OCI-M1 (cell line): Measurements from ENCODE around the gene USP6NL.
A peak's percentile ranks its signal among the peaks of the same experiment; 100 is the strongest.

Experiments used
- DNase-seq: peaks from one replicate; lab custom pipeline; 2025; lab: John Stamatoyannopoulos, UW

USP6NL gene

GRCh38 chr10:11479300-11479699 lies 132.2 kb downstream of the USP6NL start:
- no peak for DNase-seq

GRCh38 chr10:11478807-11479206 lies 132.6 kb downstream of the USP6NL start:
- DNase-seq: no peak

- no peak for DNase-seq
Observed at GRCh38 chr10:11475831-11476434, 135.5 kb downstream of the USP6NL start.

- DNase-seq: no peak
Observed at GRCh38 chr10:11473128-11473760, 138.2 kb downstream of the USP6NL start.

- peak; percentile 74 for DNase-seq
Observed at GRCh38 chr10:11472158-11472753, 139.2 kb downstream of the USP6NL start.

- DNase-seq: no peak
Observed at GRCh38 chr10:11469575-11470391, 141.7 kb downstream of the USP6NL start.

GRCh38 chr10:11468126-11468742 lies 143.2 kb downstream of the USP6NL start:
- DNase-seq: no peak

- DNase-seq: no peak
Observed at GRCh38 chr10:11465406-11465805, 146.0 kb downstream of the USP6NL start.

GRCh38 chr10:11463111-11463510 lies 148.3 kb downstream of the USP6NL start:
- no peak for DNase-seq

GRCh38 chr10:11462071-11462470 lies 149.4 kb downstream of the USP6NL start:
- DNase-seq: no peak

- DNase-seq: no peak
Observed at GRCh38 chr10:11457336-11457735, 154.1 kb downstream of the USP6NL start.

GRCh38 chr10:11454958-11455566 lies 156.4 kb downstream of the USP6NL start:
- DNase-seq: no peak

- no peak for DNase-seq
Observed at GRCh38 chr10:11454160-11454559, 157.3 kb downstream of the USP6NL start.

GRCh38 chr10:11451640-11452260 lies 159.7 kb downstream of the USP6NL start:
- DNase-seq: no peak

GRCh38 chr10:11450427-11450826 lies 161.0 kb downstream of the USP6NL start:
- DNase-seq: peak; percentile 89

GRCh38 chr10:11449761-11450160 lies 161.7 kb downstream of the USP6NL start:
- no peak for DNase-seq

GRCh38 chr10:11448545-11449244 lies 162.8 kb downstream of the USP6NL start:
- no peak for DNase-seq

- DNase-seq: no peak
Observed at GRCh38 chr10:11448190-11448544, 163.3 kb downstream of the USP6NL start.

GRCh38 chr10:11447586-11447985 lies 163.9 kb downstream of the USP6NL start:
- DNase-seq: no peak

GRCh38 chr10:11446864-11447263 lies 164.6 kb downstream of the USP6NL start:
- no peak for DNase-seq

GRCh38 chr10:11446133-11446532 lies 165.3 kb downstream of the USP6NL start:
- DNase-seq: no peak
